NT2/D1 (cell line): Measurements from ENCODE around the gene MPRIP.

ENCODE experiments used
- YY1 ChIP-seq: IDR thresholded peaks from 2 replicates; pipeline ENCODE4 v1.6.1; 2011; ENCODE audit not compliant: insufficient read length, insufficient read depth
- ZNF274 ChIP-seq: IDR thresholded peaks from 2 replicates; pipeline ENCODE4 v1.6.1; 2011; ENCODE audit warnings: mild to moderate bottlenecking, low read depth, low read length

DNA sequence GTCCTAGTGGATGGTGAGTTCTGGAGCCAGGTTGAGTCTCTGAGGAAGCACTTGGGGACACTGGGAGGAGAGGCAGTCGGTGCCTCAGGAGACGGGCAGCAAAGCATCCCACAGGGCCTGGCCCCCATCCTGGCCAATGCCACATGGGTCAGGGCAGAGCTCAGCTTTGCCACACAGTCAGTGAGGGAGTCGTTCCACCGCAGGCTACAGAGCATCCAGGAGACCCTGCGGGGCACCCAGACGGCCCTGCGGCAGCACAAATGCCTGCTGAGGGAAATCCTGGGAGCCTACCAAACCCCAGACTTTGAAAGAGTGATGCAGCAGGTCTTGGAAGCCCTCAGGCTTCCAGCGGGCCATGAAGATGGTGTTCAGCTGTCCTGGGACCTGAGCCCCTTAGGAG lies 124.2 kb downstream of the MPRIP start:
- TF ChIP-seq YY1 (no peak), ZNF274 (no peak)
